SK-N-SH treated with all-trans-retinoic acid at 6 μM for 48 hours (cell line): Measurements from ENCODE around the gene NOX4.

ENCODE experiments used
- ARNTL ChIP-seq: fragments of 450-650 bp; formaldehyde crosslinking; IDR thresholded peaks from 2 replicates; pipeline ENCODE4 v1.5.0; 2020; ENCODE audit warnings: low read depth, mild to moderate bottlenecking, moderate library complexity, borderline replicate concordance
- BACH2 ChIP-seq: fragments of 250-450 bp; sonication (Bioruptor Pico); IDR thresholded peaks from 2 replicates; pipeline ENCODE4 v1.9.0; 2021; ENCODE audit warnings: mild to moderate bottlenecking, borderline replicate concordance
- CREB5 ChIP-seq: fragments of 250-450 bp; sonication (Bioruptor Pico); IDR thresholded peaks from 2 replicates; pipeline ENCODE4 v1.5.1; 2020; ENCODE audit warnings: low read depth, mild to moderate bottlenecking, moderate library complexity
- ISL1 ChIP-seq: fragments of 250-450 bp; sonication (Bioruptor Pico); IDR thresholded peaks from 2 replicates; pipeline ENCODE4 v2.1.2; 2022; ENCODE audit warnings: mild to moderate bottlenecking, moderate library complexity
- PATZ1 ChIP-seq: fragments of 250-450 bp; sonication (Bioruptor Pico); IDR thresholded peaks from 2 replicates; pipeline ENCODE4 v1.8.0; 2020; ENCODE audit warnings: mild to moderate bottlenecking, moderate library complexity, borderline replicate concordance
- TOX ChIP-seq: fragments of 250-450 bp; sonication (Bioruptor Pico); IDR thresholded peaks from 2 replicates; pipeline ENCODE4 v1.8.0; 2021; ENCODE audit warnings: mild to moderate bottlenecking, moderate library complexity, borderline replicate concordance
- TSHZ2 ChIP-seq: fragments of 250-450 bp; sonication (Bioruptor Pico); IDR thresholded peaks from 2 replicates; pipeline ENCODE4 v1.5.0; 2020; ENCODE audit warnings: mild to moderate bottlenecking, moderate library complexity
- ZC3H10 ChIP-seq: fragments of 250-450 bp; sonication (Bioruptor Pico); IDR thresholded peaks from 2 replicates; pipeline ENCODE4 v1.5.1; 2021; ENCODE audit warnings: mild to moderate bottlenecking, moderate library complexity
- ZFP30 ChIP-seq: fragments of 450-650 bp; formaldehyde crosslinking; IDR thresholded peaks from 2 replicates; pipeline ENCODE4 v1.5.0; 2022; ENCODE audit warnings: mild to moderate bottlenecking, moderate library complexity
- ZNF565 ChIP-seq: fragments of 450-650 bp; formaldehyde crosslinking; conservative IDR thresholded peaks from 2 replicates; pipeline ENCODE4 v1.5.0; 2020; ENCODE audit warnings: low read depth, mild to moderate bottlenecking, moderate library complexity
- ZNF70 ChIP-seq: fragments of 450-650 bp; formaldehyde crosslinking; IDR thresholded peaks from 2 replicates; pipeline ENCODE4 v1.5.0; 2020; ENCODE audit warnings: mild to moderate bottlenecking, moderate library complexity

DNA sequence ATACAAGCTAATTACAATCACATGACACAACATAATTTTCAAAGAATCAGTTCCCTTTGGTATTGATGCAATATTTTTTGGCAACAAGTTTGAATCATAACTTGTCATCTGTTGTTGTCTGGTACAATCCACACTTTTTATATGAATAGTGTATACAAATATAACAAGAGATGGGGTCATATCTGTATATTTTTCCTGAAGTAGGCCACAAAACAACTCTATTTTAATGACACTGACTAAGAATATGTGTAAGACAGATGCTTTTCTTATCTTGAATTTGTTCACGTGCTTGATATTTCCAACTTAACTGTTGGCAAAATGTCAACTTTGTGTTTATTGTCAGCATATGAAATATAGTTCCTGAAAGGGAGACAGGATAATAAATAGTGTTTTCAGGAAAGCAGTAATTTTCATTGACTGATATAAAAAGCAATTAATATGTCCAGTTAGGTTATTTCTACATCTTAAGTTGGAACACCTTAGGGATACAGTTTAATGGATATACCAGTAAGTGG, 27.9 kb downstream of the NOX4 start:
- TF ChIP-seq TOX (CRISPR knock-in tag) = no peak
- no peak for TF ChIP-seq ARNTL
- no peak for TF ChIP-seq CREB5 (CRISPR knock-in tag)
- TF ChIP-seq ZFP30 (CRISPR knock-in tag) = no peak
- TF ChIP-seq ZNF565 (CRISPR knock-in tag) = no peak
- no peak for TF ChIP-seq BACH2 (CRISPR knock-in tag)
- TF ChIP-seq ZNF70 (CRISPR knock-in tag) = no peak
- no peak for TF ChIP-seq ZC3H10 (CRISPR knock-in tag)
- TF ChIP-seq PATZ1 (CRISPR knock-in tag) = no peak
- TF ChIP-seq TSHZ2 = no peak
- TF ChIP-seq ISL1 (CRISPR knock-in tag) = peak; percentile 47; the same call in 1 of the 2 replicates
